ENCODE measurements around the gene RNF217.

RNF217 gene

GRCh38 chr6:125098253-125098652 lies 136.0 kb downstream of the RNF217 start:
- Histone ChIP-seq H3K4me3 (ENCODE audit: low read depth, low read length) (no peak overlapping the region), H3K9me3 (ENCODE audit: severe bottlenecking) (no peaks in the 10 kb centered on the region), H3K27ac (no peak overlapping the region), H3K36me3 (no peaks in the 10 kb centered on the region), H3K27me3 (ENCODE audit: insufficient read depth, low read depth, severe bottlenecking) (no peaks in the 10 kb centered on the region)
- no peak for TF ChIP-seq CTCF (IDR thresholded peaks at IDR 0.05; ENCODE audit: low read depth, low read length)
- DNase-seq: no peak

GRCh38 chr6:125099211-125100073 lies 137.2 kb downstream of the RNF217 start:
- Histone ChIP-seq H3K27me3 (ENCODE audit: insufficient read depth, low read depth, severe bottlenecking) (no peaks in the 10 kb centered on the region), H3K9me3 (ENCODE audit: severe bottlenecking) (no peaks in the 10 kb centered on the region), H3K27ac (peak overlapping the region; percentile 75), H3K4me3 (ENCODE audit: low read depth, low read length) (peak overlapping the region; percentile 62), H3K36me3 (no peaks in the 10 kb centered on the region)
- DNase-seq: peak; percentile 90
- TF ChIP-seq CTCF (IDR thresholded peaks at IDR 0.05; ENCODE audit: low read depth, low read length): peak; percentile 52

- Histone ChIP-seq H3K27ac (no peak overlapping the region; the same call in 1 of the 2 replicates), H3K9me3 (ENCODE audit: severe bottlenecking) (no peaks in the 10 kb centered on the region), H3K27me3 (ENCODE audit: insufficient read depth, low read depth, severe bottlenecking) (no peaks in the 10 kb centered on the region), H3K36me3 (no peaks in the 10 kb centered on the region), H3K4me3 (ENCODE audit: low read depth, low read length) (peak overlapping the region; percentile 62)
- no peak for DNase-seq
- TF ChIP-seq CTCF (IDR thresholded peaks at IDR 0.05; ENCODE audit: low read depth, low read length): no peak
Observed at GRCh38 chr6:125100074-125100652, 137.9 kb downstream of the RNF217 start.

GRCh38 chr6:125101128-125101527 lies 138.9 kb downstream of the RNF217 start:
- DNase-seq: no peak
- Histone ChIP-seq H3K9me3 (ENCODE audit: severe bottlenecking) (no peaks in the 10 kb centered on the region), H3K36me3 (no peaks in the 10 kb centered on the region), H3K27ac (no peak overlapping the region), H3K27me3 (ENCODE audit: insufficient read depth, low read depth, severe bottlenecking) (no peaks in the 10 kb centered on the region), H3K4me3 (ENCODE audit: low read depth, low read length) (no peak overlapping the region)
- no peak for TF ChIP-seq CTCF (IDR thresholded peaks at IDR 0.05; ENCODE audit: low read depth, low read length)

- Histone ChIP-seq H3K27ac (no peak overlapping the region), H3K9me3 (ENCODE audit: severe bottlenecking) (no peaks in the 10 kb centered on the region), H3K4me3 (ENCODE audit: low read depth, low read length) (no peak overlapping the region), H3K36me3 (no peaks in the 10 kb centered on the region), H3K27me3 (ENCODE audit: insufficient read depth, low read depth, severe bottlenecking) (no peaks in the 10 kb centered on the region)
- no peak for DNase-seq
- no peak for TF ChIP-seq CTCF (IDR thresholded peaks at IDR 0.05; ENCODE audit: low read depth, low read length)
Observed at GRCh38 chr6:125101631-125102030, 139.4 kb downstream of the RNF217 start.
